ENCODE measurements around the gene MNX1.

The MNX1 gene

DNA sequence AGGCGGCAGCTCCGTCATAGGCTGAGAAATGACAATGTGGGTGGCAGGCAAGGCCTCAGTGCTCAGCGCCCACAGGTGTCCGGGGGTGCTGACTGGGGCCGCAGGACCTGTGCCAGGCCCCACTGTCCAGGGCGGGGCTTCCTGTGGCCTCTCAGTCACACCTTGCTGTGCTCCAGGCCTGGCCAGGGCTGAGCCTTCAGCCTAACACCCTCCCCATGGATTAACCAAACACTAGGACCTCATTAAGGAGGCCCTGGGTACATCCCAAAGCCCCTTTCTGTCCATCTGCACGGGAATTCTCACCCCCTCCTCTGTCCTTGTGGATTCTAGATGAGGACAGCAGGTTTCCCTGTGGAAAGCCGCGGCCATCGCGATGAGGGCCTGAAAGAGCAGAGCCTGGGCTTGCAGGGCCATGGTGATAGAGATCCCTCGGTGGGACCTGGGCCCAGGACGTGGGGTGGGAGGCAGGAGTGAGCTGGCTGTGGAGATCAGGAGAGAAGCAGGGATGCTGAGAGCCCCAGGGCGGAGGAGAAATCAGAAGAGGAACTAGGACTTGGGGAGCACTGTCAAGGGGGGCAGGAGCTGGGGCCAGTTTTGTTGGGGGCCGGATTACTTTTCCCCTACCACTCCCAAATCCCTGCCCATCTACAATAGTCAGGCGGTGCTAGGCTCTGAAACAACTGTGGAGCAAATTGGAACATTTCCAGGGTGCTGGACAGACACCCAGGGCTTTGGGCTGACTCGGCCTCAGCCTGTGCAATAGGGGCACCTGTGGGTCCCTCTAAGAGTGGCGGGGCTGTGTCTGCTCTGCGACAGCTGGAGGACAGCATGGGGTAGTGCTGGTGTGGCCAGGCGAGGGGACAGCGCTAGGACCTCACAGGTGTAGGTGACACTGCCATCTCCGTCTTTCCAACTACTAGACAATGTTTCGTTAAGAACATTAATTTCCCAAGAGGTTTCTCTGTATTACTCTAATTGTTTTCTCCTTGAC is 23.3 kb upstream of the MNX1 start:
- DNase-seq (ENCODE audit: low read depth in 2 of 3, low spot score in 1 of 3) = no peak

- DNase-seq (ENCODE audit: low read depth in 2 of 3, low spot score in 1 of 3) = no peak
Measured at GRCh38 chr7:157032644-157033482, 22.4 kb upstream of the MNX1 start.

DNA sequence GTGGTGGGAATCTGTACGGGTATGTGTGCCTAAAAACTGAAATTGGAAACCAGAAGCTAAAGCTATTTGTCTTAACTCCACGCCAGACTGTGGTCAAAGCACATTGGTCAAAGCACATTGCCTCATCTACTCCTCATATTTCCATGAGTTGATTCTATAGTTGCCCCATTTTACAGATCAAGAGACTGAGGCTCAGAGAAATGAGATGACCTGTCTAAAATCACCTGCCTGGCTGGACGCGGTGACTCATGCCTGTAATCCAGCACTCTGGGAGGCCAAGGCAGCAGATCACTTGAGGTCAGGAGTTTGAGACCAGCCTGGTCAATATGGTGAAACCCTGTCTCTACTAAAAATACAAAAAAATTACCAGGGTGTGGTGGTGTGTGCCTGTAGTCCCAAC is 21.7 kb upstream of the MNX1 start:
- DNase-seq (ENCODE audit: low read depth in 2 of 3, low spot score in 1 of 3) = no peak

- no peak for DNase-seq (ENCODE audit: low read depth in 2 of 3, low spot score in 1 of 3)
Measured at GRCh38 chr7:157028199-157028903, 17.9 kb upstream of the MNX1 start.

GRCh38 chr7:157027568-157028198 is 17.2 kb upstream of the MNX1 start:
- no peak for DNase-seq (ENCODE audit: low read depth in 2 of 3, low spot score in 1 of 3)

GRCh38 chr7:157024716-157025115 is 14.3 kb upstream of the MNX1 start:
- DNase-seq (ENCODE audit: low read depth in 2 of 3, low spot score in 1 of 3) = no peak

DNA sequence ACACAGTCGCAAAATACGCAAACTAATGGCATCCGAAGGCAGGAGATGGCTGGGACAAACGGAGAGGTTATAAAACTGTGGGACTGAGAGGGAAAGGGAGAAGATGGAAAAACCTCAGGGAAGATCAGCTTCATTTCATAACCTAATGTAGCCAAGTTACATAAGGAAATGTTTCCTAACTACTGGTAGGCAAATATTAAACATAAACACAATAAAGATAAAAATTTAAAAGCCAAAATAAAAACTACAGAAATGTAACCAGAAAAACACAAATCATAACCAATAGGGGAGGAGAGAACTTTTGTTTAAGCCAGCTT is 13.1 kb upstream of the MNX1 start:
- no peak for DNase-seq (ENCODE audit: low read depth in 2 of 3, low spot score in 1 of 3)

DNA sequence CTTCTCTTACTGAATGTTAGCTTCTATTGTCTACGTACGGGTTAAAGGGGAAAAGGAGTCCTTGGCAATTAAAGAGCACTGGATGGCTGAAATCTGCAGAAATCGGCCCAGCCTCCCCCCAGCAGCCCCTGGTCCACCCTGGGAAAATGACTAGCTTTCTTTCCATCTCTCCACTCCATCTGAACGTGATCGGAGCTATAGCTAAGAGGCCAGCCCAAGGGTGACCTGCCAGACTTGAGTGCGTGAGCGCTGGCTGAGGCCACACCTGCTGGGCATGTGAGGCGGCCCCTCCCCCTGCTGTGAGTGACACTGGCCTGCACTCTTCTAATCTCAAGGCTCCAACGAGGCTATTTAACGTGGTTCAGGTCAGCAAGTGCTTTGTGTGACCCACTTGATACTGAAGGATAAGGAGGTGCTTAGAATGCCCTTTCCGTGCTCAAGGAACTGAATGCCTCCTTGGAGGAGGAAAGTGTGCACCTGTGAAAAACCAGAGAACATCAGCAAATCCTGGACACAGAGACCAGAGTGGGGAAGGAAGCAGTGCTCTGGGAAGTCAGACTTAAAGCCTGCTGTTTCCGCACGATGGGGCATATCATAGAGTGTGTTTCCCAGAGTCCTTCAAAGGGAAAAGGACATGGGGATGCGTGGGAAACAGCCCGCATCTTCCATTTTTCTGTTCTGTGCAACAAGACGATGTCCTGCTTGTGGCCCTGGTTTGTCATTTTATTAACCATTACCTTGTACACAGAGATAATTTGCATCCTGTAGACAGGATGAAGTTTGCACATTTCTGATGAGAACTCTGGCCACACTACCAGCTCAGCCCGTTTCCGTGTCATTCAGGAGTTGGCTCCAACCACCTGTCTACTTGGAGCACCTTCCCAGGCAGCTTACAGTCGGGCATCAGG is 12.5 kb upstream of the MNX1 start:
- no peak for DNase-seq (ENCODE audit: low read depth in 2 of 3, low spot score in 1 of 3)

GRCh38 chr7:157021871-157022680 is 11.6 kb upstream of the MNX1 start:
- no peak for DNase-seq (ENCODE audit: low read depth in 2 of 3, low spot score in 1 of 3)

DNA sequence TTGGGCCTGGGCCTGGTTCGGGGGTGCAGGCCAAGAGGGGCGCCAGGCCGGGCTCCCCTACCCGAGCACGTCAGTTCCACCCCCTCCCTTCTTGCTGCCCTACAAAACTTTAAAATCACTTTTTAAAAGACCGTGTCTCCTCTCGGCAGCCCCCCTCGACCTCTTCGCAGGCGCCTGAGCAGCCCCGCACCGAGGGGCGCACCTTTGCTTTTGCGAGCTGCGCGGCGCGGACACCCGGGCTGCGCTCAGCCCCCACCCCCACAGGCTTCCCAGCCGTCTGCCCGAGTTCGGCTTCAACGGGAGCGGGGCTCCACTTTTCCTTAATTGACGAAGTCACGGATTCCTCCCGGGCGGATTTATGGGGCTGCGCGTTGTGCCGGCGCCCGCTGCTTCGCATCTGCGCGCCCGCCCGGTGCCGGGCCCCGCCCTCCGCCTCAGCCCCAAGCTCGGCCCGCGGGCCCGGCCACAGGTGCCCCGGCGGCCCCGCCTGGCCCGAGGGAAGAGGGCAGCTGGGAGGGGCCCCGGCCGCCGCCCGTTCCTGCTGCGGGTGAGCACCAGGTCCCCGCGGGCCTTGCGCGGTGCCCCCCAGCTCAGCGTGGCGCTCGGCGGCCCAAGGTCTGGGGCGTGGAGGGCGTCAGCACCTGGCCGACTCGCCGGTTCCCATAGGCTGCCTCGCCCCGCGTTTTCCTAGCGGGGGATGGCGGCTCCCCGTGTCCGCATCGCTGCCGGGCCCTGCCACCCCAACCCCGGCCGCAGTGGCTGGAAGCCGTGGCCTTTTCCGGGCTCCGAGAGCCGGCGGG is 10.8 kb upstream of the MNX1 start:
- DNase-seq (ENCODE audit: low read depth in 2 of 3, low spot score in 1 of 3) = no peak

GRCh38 chr7:157020514-157021070 is 10.1 kb upstream of the MNX1 start:
- DNase-seq (ENCODE audit: low read depth in 2 of 3, low spot score in 1 of 3) = no peak

DNA sequence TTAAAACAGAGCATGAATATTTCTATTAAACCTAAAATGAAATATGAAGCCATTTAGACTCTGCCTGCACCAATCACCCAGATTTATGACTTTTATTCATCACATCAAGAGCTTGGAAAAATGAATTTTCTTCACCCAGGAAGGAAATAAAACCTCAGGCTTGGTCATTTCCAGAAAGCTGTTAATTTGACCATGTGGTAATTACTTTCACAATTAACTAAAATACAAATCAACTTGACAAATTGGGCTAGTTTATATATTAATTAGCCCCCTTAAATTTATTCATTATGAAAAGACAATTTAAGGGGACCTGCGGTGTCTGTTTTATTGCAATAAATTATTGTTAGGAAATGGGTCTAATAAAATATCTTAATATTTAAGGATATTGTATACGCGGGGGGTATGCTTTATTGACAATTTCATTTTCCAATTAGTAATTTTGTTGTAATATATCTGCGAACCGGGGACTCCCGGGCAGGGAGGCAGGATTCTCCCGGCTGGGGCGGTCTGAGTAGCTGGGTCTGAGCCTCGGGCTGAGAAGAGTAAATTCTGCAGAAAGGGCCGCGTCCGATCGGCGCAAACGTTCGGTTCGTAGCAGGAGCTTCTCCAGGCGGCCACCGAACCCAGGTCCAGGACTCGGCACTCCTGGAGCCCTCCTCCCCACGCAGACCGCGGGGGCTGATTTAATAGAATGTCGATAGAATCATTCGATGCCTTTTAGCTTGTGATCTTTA is 9.4 kb upstream of the MNX1 start:
- no peak for DNase-seq (ENCODE audit: low read depth in 2 of 3, low spot score in 1 of 3)

DNA sequence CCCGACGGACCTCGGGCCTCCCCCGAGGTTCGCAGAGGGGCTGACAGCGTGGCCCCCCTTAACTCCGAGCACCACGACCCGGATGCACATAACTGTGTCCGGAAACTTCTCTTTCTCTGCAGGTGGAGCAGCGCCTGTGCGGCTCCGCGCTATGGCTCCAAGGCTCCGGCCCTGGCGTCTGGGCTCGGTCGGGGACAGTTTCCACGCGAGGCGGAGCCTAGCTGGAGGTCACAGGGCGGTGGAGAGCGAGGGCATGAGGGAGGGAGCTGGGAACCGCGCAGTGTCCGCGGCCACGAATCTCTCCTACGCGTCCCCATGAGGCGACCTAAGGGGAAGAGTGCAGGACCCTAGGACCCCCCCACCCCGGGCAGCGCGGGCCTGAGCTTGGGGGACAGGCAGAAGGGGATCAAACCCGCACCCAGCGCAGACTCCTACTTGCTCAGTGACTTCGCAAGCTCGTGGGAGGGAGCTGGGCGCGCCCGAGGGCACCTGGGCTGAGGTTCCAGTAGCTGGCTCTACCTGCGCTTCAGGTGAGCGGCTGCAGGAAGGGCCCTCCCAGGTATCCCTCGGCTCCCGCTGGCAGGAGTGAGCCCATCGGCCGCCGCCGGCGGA is 8.6 kb upstream of the MNX1 start:
- DNase-seq (ENCODE audit: low read depth in 2 of 3, low spot score in 1 of 3) = no peak

GRCh38 chr7:157018328-157018996 is 8.0 kb upstream of the MNX1 start:
- no peak for DNase-seq (ENCODE audit: low read depth in 2 of 3, low spot score in 1 of 3)

- DNase-seq (ENCODE audit: low read depth in 2 of 3, low spot score in 1 of 3) = no peak
Measured at GRCh38 chr7:157017603-157018327, 7.3 kb upstream of the MNX1 start.

DNA sequence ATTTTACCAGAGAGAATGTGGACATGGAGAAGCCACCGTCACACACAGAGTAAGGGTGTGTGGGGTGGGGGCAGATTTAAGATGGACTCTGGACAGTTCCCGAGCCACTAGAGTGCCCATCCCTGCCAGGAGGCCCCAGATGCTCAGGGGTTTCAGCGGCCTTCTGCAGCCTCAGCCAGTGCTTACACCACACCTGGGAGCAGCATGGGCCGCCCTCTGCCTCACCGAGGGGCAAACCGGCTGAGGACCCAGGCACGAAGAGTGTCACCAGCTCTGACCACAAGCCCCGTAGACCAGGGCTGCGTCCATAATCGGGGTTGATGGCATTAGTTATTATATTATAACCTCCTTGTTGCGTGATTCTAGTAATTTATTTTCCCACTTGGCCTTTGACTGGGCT is 6.7 kb upstream of the MNX1 start:
- no peak for DNase-seq (ENCODE audit: low read depth in 2 of 3, low spot score in 1 of 3)

Data from stimulated activated CD4-positive, alpha-beta T cell treated with anti-CD3 and anti-CD28 coated beads, Interleukin-12 subunit alpha, Interleukin-12 subunit beta, amount 100 ng/mL, for 48 hours (primary cell).